Loucy (cell line): ENCODE measurements around the gene TRAPPC5.

Experiments used
- CTCF ChIP-seq: fragments of 200-600 bp; sonication (generic); conservative IDR thresholded peaks from 2 replicates; pipeline ENCODE4 v1.5.1; 2014; ENCODE audit warnings: mild to moderate bottlenecking, antibody characterized with exemption, low read length
- EZH2phosphoT487 ChIP-seq: fragments of 200-600 bp; IDR thresholded peaks from 2 replicates; pipeline ENCODE4 v1.6.1; 2018; ENCODE audit warnings: antibody characterized with exemption, mild to moderate bottlenecking, moderate library complexity, borderline replicate concordance

GRCh38 chr19:7669641-7670040 lies 11.0 kb upstream of the TRAPPC5 start:
- TF ChIP-seq CTCF (no peak), EZH2phosphoT487 (no peak)
